Muscle of leg (tissue), 11 donors: ENCODE measurements around the gene GYPC. TPM values are rescaled to one million over a fixed set of nuclear protein-coding genes. Genes with fewer than 3 reads are reported as not detected.
"Not testable (repeated sequence)": the region's sequence is repeated elsewhere in the genome, so short reads cannot be mapped to it uniquely, and the experiment has no call there.

Source experiments
- DNase-seq: peaks from one replicate; pipeline ENCODE4 v3.0.0; 2013
- H3K27ac ChIP-seq: one replicate; pipeline ENCODE4 v1.5.1; 2013; ENCODE audit warnings: mild to moderate bottlenecking, low read length, control low read depth
- H3K27me3 ChIP-seq: one replicate; pipeline ENCODE4 v1.6.1; 2013; ENCODE audit warnings: low read length; ENCODE audit not compliant: control insufficient read depth, insufficient read depth
- H3K36me3 ChIP-seq: one replicate; pipeline ENCODE4 v1.6.1; 2013; ENCODE audit warnings: low read length; ENCODE audit not compliant: control insufficient read depth, insufficient read depth
- H3K4me1 ChIP-seq: one replicate; pipeline ENCODE4 v1.6.1; 2013; ENCODE audit warnings: low read length; ENCODE audit not compliant: control insufficient read depth, insufficient read depth
- H3K4me3 ChIP-seq: one replicate; pipeline ENCODE4 v1.5.1; 2013; ENCODE audit warnings: low read length, control low read depth
- H3K9me3 ChIP-seq: replicated peaks from 2 replicates; pipeline ENCODE4 v1.6.1; 2013; ENCODE audit warnings: low read depth, low read length; ENCODE audit not compliant: control insufficient read depth
- WGBS: methylation state at CpG from one replicate; pipeline ENCODE4 v1.1.5; 2013; ENCODE audit warnings: missing lambda C conversion rate; ENCODE audit not compliant: insufficient coverage; 5-methylcytosine and 5-hydroxymethylcytosine counted together
- polyA plus RNA-seq, 8 donors: library from polyadenylated mRNA; unstranded; fragments of 120-200 nt; gene quantifications; one replicate each; pipeline versions ENCODE4 v1.2.1 to v1.2.3, GENCODE V29; 2013; ENCODE audit warnings: inconsistent platforms in 1 of 8, low replicate concordance in 1 of 8; ENCODE audit not compliant: insufficient read length in 8 of 8, insufficient read depth in 1 of 8
- total RNA-seq: library from RNA; stranded (reverse); fragments of 120-200 nt; gene quantifications from one replicate; pipeline ENCODE4 v1.2.4, GENCODE V29; 2013

GYPC gene
- total and polyA plus RNA-seq, 9 donors: 101 to 123 (median 116) TPM

GRCh38 chr2:126647714-126648344 lies 8.1 kb upstream of the GYPC start:
- WGBS: no CpG with 5 or more reads among the region's 1 CpG
- not testable (repeated sequence) for H3K4me1 ChIP-seq

GRCh38 chr2:126648345-126648786 lies 7.6 kb upstream of the GYPC start:
- H3K27ac ChIP-seq, DNase-seq, H3K4me3 ChIP-seq, H3K27me3 ChIP-seq, H3K9me3 ChIP-seq, H3K36me3 ChIP-seq, H3K4me1 ChIP-seq: not testable (repeated sequence)
- no CpG with 5 or more reads among the region's 5 CpGs for WGBS

More at GRCh38 chr2:126647714-126648344, 8.1 kb upstream of the GYPC start:
- H3K9me3 ChIP-seq, DNase-seq, H3K27ac ChIP-seq, H3K4me3 ChIP-seq, H3K27me3 ChIP-seq, H3K36me3 ChIP-seq: not testable (repeated sequence)

GRCh38 chr2:126649101-126649500 lies 6.9 kb upstream of the GYPC start:
- 100% methylated on average over 1 of the region's 1 CpG for WGBS
- Histone ChIP-seq H3K4me1 (no peaks in the 10 kb centered on the region), H3K36me3 (no peaks in the 10 kb centered on the region), H3K27ac (no peak overlapping the region), H3K4me3 (no peak overlapping the region), H3K9me3 (no peaks in the 10 kb centered on the region), H3K27me3 (no peaks in the 10 kb centered on the region)
- no peak for DNase-seq

- H3K27me3 ChIP-seq: no peaks in the 10 kb centered on the region
- H3K36me3 ChIP-seq: no peaks in the 10 kb centered on the region
- no peak overlapping the region for H3K4me3 ChIP-seq
- no peaks in the 10 kb centered on the region for H3K9me3 ChIP-seq
- DNase-seq: no peak
- H3K4me1 ChIP-seq: peaks cover 12% of the 10 kb centered on the region
- H3K27ac ChIP-seq: no peak overlapping the region
- WGBS: no CpG with 5 or more reads among the region's 3 CpGs
Observed at GRCh38 chr2:126650994-126651393, 5.0 kb upstream of the GYPC start.

GRCh38 chr2:126652323-126652891 lies 3.6 kb upstream of the GYPC start:
- H3K27ac ChIP-seq: no peak overlapping the region
- DNase-seq: no peak
- no peaks in the 10 kb centered on the region for H3K36me3 ChIP-seq
- no peak overlapping the region for H3K4me3 ChIP-seq
- peaks cover 17% of the 10 kb centered on the region for H3K4me1 ChIP-seq
- H3K9me3 ChIP-seq: no peaks in the 10 kb centered on the region
- no CpG with 5 or more reads among the region's 1 CpG for WGBS
- no peaks in the 10 kb centered on the region for H3K27me3 ChIP-seq

GRCh38 chr2:126653109-126653508 lies 2.8 kb upstream of the GYPC start:
- H3K27ac ChIP-seq: no peak overlapping the region
- no peaks in the 10 kb centered on the region for H3K36me3 ChIP-seq
- 80% methylated on average over 2 of the region's 4 CpGs for WGBS
- H3K4me3 ChIP-seq: no peak overlapping the region
- H3K9me3 ChIP-seq: no peaks in the 10 kb centered on the region
- no peaks in the 10 kb centered on the region for H3K27me3 ChIP-seq
- DNase-seq: no peak
- peaks cover 24% of the 10 kb centered on the region for H3K4me1 ChIP-seq

- no peaks in the 10 kb centered on the region for H3K27me3 ChIP-seq
- no peak overlapping the region for H3K4me3 ChIP-seq
- DNase-seq: no peak
- peaks cover 28% of the 10 kb centered on the region for H3K4me1 ChIP-seq
- no peaks in the 10 kb centered on the region for H3K36me3 ChIP-seq
- H3K9me3 ChIP-seq: no peaks in the 10 kb centered on the region
- no CpG with 5 or more reads among the region's 4 CpGs for WGBS
- no peak overlapping the region for H3K27ac ChIP-seq
Observed at GRCh38 chr2:126653761-126654160, 2.2 kb upstream of the GYPC start.

- Histone ChIP-seq H3K27me3 (no peaks in the 10 kb centered on the region), H3K27ac (peak overlapping the region; percentile 97), H3K4me1 (peaks cover 36% of the 10 kb centered on the region), H3K4me3 (peak overlapping the region; percentile 73), H3K36me3 (peaks cover 2% of the 10 kb centered on the region), H3K9me3 (no peaks in the 10 kb centered on the region)
- peak; percentile 32 for DNase-seq
- WGBS: 62% methylated on average over 6 of the region's 7 CpGs
Observed at GRCh38 chr2:126655051-126655450, 907 bp upstream of the GYPC start.

- no peaks in the 10 kb centered on the region for H3K27me3 ChIP-seq
- peaks cover 13% of the 10 kb centered on the region for H3K36me3 ChIP-seq
- no peaks in the 10 kb centered on the region for H3K9me3 ChIP-seq
- DNase-seq: peak; percentile 70
- H3K4me3 ChIP-seq: peak overlapping the region; percentile 73
- peaks cover 49% of the 10 kb centered on the region for H3K4me1 ChIP-seq
- WGBS: 1% methylated on average over 31 of the region's 38 CpGs
- peak overlapping the region; percentile 97 for H3K27ac ChIP-seq
Observed at GRCh38 chr2:126656431-126657147, 631 bp downstream of the GYPC start.

- H3K9me3 ChIP-seq: no peaks in the 10 kb centered on the region
- H3K36me3 ChIP-seq: peaks cover 13% of the 10 kb centered on the region
- H3K27me3 ChIP-seq: no peaks in the 10 kb centered on the region
- peaks cover 55% of the 10 kb centered on the region for H3K4me1 ChIP-seq
- H3K4me3 ChIP-seq: peak overlapping the region; percentile 73
- DNase-seq: peak; percentile 79
- peak overlapping the region; percentile 97 for H3K27ac ChIP-seq
- 4% methylated on average over 8 of the region's 16 CpGs for WGBS
Observed at GRCh38 chr2:126657148-126657635, 1.2 kb downstream of the GYPC start.
